ENCODE measurements around the gene PHACTR1.

Gene PHACTR1

GRCh38 chr6:13328875-13329183 lies 612.3 kb downstream of the PHACTR1 start:
- H3K27me3 ChIP-seq, result no peaks in the 10 kb centered on the region
- peaks cover 17 to 27% (median 22%) of the 10 kb centered on the region in 11 experiments for H3K36me3 ChIP-seq
- peaks cover 22 to 47% (median 33%) of the 10 kb centered on the region in 10 experiments for H3K4me1 ChIP-seq
- peak overlapping the region; percentile 85 to 94 (median 89) for H3K9ac ChIP-seq
- H3K4me2 ChIP-seq, result peak overlapping the region; percentile 74 to 97 (median 88)
- no peaks in the 10 kb centered on the region for H3K9me3 ChIP-seq (replicated peaks in 1 of 11)
- TF ChIP-seq Cebpa-rat (IDR thresholded peaks at IDR 0.05), result no peak
- peak overlapping the region; percentile 68 to 96 (median 86) for H3K4me3 ChIP-seq
- H4K20me1 ChIP-seq, result no peaks in the 10 kb centered on the region
- H3K27ac ChIP-seq, result peak overlapping the region; percentile 78 to 96 (median 90)

- no peak overlapping the region for H3K9ac ChIP-seq
- no peaks in the 10 kb centered on the region for H3K9me3 ChIP-seq (replicated peaks in 1 of 11)
- no peaks in the 10 kb centered on the region for H3K36me3 ChIP-seq
- no peak for TF ChIP-seq Cebpa-rat (IDR thresholded peaks at IDR 0.05)
- peaks cover 14 to 18% (median 16%) of the 10 kb centered on the region in 10 experiments for H3K4me1 ChIP-seq
- H4K20me1 ChIP-seq, result no peaks in the 10 kb centered on the region
- no peak overlapping the region for H3K4me2 ChIP-seq
- H3K27me3 ChIP-seq, result no peaks in the 10 kb centered on the region
- H3K27ac ChIP-seq, result no peak overlapping the region
- H3K4me3 ChIP-seq, result no peak overlapping the region
These were observed 615.2 kb downstream of the PHACTR1 start for GRCh38 chr6:13331516-13332348.

- H3K4me3 ChIP-seq, result no peak overlapping the region
- H3K4me2 ChIP-seq, result no peak overlapping the region
- peaks cover 11 to 18% (median 16%) of the 10 kb centered on the region in 10 experiments for H3K4me1 ChIP-seq
- no peaks in the 10 kb centered on the region for H3K36me3 ChIP-seq
- no peak for TF ChIP-seq Cebpa-rat (IDR thresholded peaks at IDR 0.05)
- H3K9ac ChIP-seq, result no peak overlapping the region
- H3K27ac ChIP-seq, result no peak overlapping the region
- no peaks in the 10 kb centered on the region for H3K27me3 ChIP-seq
- no peaks in the 10 kb centered on the region for H3K9me3 ChIP-seq (replicated peaks in 1 of 11)
- H4K20me1 ChIP-seq, result no peaks in the 10 kb centered on the region
These were observed 615.8 kb downstream of the PHACTR1 start for GRCh38 chr6:13332349-13332706.

GRCh38 chr6:13334953-13335352 lies 618.4 kb downstream of the PHACTR1 start:
- Histone ChIP-seq H4K20me1 (no peaks in the 10 kb centered on the region), H3K4me1 (peaks cover 12 to 30% (median 25%) of the 10 kb centered on the region in 10 experiments), H3K9ac (no peak overlapping the region), H3K27ac (no peak overlapping the region), H3K4me2 (no peak overlapping the region), H3K4me3 (no peak overlapping the region), H3K9me3 (replicated peaks in 1 of 11) (no peaks in the 10 kb centered on the region), H3K36me3 (no peaks in the 10 kb centered on the region), H3K27me3 (no peaks in the 10 kb centered on the region)
- TF ChIP-seq Cebpa-rat (IDR thresholded peaks at IDR 0.05), result no peak

GRCh38 chr6:13336553-13336952 lies 620.0 kb downstream of the PHACTR1 start:
- H3K9ac ChIP-seq, result no peak overlapping the region
- H3K9me3 ChIP-seq (replicated peaks in 1 of 11), result peaks cover 2 to 8% (median 4%) of the 10 kb centered on the region in 11 experiments; a peak in 18 of 22 replicates
- H3K27me3 ChIP-seq, result no peaks in the 10 kb centered on the region
- no peak for TF ChIP-seq Cebpa-rat (IDR thresholded peaks at IDR 0.05)
- H3K4me3 ChIP-seq, result no peak overlapping the region
- no peaks in the 10 kb centered on the region for H4K20me1 ChIP-seq
- peak overlapping the region in 1 of 11 experiments; percentile 52; a peak in 1 of 22 replicates for H3K27ac ChIP-seq
- peak overlapping the region in 6 of 11 experiments; percentile 24 to 80 (median 63); a peak in 8 of 22 replicates for H3K4me2 ChIP-seq
- peaks cover 12 to 36% (median 28%) of the 10 kb centered on the region in 10 experiments for H3K4me1 ChIP-seq
- no peaks in the 10 kb centered on the region for H3K36me3 ChIP-seq

DNA sequence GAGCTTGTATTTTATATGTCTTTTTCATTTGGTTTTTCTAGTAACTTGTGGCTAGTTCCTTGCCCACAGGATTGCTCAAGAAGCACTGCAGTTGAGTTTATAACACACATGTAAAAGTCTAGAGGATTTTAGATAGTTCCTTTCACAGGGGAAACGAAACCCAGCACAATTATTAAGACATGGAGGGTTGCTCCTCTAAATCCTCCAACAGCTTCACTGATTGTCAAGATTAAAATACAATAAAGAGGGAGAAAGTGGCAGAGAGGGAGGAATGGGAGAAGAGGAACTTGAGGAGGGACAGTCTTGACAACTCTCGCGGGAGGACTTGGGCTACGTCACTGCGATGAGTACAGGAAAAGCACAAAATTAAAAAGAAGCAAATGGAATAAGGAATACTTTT lies 621.5 kb downstream of the PHACTR1 start:
- peak overlapping the region in 8 of 11 experiments; percentile 8 to 70 (median 47); a peak in 13 of 22 replicates for H3K27ac ChIP-seq
- peak overlapping the region in 1 of 10 experiments; percentile 34; a peak in 1 of 20 replicates for H3K4me3 ChIP-seq
- H4K20me1 ChIP-seq, result no peaks in the 10 kb centered on the region
- H3K27me3 ChIP-seq, result no peaks in the 10 kb centered on the region
- H3K4me2 ChIP-seq, result peak overlapping the region; percentile 35 to 82 (median 58)
- TF ChIP-seq Cebpa-rat (IDR thresholded peaks at IDR 0.05), result peak in 1 of 11 experiments; percentile 39; a peak in 1 of 22 replicates
- H3K4me1 ChIP-seq, result peaks cover 12 to 36% (median 28%) of the 10 kb centered on the region in 10 experiments
- H3K9ac ChIP-seq, result peak overlapping the region in 6 of 11 experiments; percentile 0 to 46 (median 28); a peak in 7 of 22 replicates
- peaks cover 9 to 21% (median 16%) of the 10 kb centered on the region in 11 experiments; a peak in 19 of 22 replicates for H3K9me3 ChIP-seq (replicated peaks in 1 of 11)
- H3K36me3 ChIP-seq, result no peaks in the 10 kb centered on the region
